SK-MEL-5 (cell line): ENCODE data around the gene RXRG. TPM values are rescaled to one million over a fixed set of nuclear protein-coding genes. Genes with fewer than 3 reads are reported as not detected.

ENCODE experiments used
- DNase-seq: peaks from one replicate; pipeline ENCODE4 v3.0.0-alpha.2; 2016; ENCODE audit warnings: low read depth, low spot score
- in situ Hi-C: cut with HindIII; loops from 2 replicates; pipeline ENCODE4 v1.10.0; 2016; ENCODE audit warnings: low sequenced_read_pairs, high pct_unique_total_duplicates, low pct_unique_long_range_greater_than_20kb
- total RNA-seq: library from RNA; depleted of rRNA; stranded (reverse); fragments of >200 nt; shearing (Covaris generic); gene quantifications from 2 replicates; pipeline ENCODE4 v1.2.3, GENCODE V29; 2014

Gene RXRG
- total RNA-seq, 1 experiment from 2014 or later: 53.3 TPM

DNA sequence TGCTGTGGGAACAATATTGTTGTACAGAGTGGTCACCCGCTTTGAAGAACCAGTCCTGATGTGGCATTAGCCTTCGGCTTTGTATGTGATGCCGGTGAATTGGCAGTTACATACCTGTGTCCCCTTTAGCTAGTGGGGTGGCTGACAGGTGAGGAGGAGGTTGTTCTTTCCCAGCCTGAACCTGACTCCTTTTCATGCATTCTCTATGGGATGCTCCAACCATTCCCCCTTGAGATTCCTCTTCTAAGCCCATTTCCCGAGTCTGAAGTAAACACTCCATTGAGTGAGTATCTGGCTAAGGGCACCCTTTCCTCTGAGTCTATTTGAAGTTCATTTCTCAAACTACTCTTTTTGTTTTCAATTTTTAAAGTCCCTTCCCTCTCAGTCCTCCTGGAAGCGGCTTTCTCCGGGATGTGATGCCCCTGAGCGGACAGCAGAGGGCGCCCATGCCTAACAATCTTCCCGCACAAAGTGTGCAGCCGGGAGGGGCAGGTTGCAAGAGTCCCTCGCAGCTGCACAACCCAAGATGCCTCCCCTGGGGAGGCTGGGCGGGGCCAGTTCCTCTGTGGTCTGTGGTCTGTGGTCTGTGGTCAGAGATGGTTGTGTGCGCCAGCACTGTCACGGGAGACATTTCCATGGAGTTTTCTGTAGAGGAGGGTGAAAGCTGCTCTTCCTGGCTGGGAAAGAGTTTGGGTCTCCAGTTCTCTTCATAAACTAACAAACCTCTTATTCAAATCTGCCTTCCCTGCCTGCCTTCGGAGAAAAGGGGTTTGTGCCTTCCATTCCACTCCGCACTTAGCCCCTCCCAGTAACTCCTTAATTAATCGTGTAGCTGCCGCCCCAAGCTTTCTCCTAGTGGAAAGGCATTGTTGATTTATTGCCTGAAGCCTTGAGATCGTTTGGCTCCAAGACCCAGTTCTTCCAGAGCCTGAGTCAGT lies 52.0 kb downstream of the RXRG start:
- in situ Hi-C loops: loop anchor here (10.0 kb wide), 1 partner anchor 202 kb away; no protein-coding TSS in a partner anchor
- DNase-seq: peak; percentile 97

DNA sequence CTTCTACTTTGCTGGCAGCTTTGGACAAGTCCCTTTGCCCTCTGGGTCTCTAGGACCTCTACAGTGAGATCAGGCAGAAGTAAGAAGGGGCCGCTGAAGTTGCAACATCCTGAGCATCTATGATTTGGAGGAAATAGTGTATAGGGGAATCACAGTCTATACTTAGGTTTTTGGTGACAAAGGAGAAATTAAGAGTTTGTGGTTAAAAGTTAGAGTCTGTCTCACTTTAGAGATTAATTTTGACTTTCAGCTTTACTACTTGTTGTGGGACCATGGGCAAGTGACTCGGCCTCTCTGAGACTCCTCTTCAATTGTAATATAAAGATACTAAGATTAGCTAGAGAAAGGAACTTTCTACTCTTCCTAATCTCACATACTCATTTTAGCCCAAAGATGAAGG lies 55.3 kb downstream of the RXRG start:
- in situ Hi-C loops: loop anchor here (10.0 kb wide), 1 partner anchor 205 kb away; no protein-coding TSS in a partner anchor
- no peak for DNase-seq

DNA sequence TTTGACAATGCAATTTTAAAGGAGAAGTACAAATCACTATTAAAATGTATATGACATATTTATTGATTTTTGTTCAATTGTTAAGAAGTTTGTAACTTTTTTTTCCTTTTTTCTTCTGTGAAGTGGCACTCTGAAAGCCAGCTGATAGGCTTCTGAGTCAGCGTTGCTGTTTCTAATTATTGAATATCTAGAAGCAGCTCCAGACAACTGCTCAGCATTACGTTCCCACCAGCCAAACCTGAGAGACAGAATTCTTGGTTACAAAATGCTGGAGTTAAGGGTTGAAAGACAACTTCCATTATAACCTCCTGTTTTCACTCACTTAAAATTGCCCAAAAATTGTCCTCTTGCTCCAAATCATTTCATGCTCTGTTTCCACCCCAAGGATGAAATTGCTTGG lies 57.0 kb downstream of the RXRG start:
- in situ Hi-C loops: no loop called here
- DNase-seq: no peak

DNA sequence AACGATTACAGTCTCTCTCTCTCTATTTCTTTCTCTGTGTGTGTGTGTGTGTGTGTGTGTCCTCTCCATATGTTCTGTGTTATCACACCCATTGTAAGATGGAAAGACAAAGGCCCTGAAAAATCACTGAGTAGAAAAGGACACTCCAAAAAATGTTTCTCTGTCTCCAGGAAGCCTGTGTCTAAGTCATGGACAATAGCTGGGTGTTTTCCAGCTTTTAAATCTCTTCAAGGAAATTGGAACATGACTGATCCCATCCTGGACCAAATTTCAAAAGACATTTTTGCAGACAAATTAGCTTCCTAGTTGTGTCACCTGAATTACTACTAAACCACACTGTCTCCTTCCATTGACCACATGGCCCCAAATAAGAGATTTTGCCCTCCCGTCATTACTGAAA lies 57.4 kb downstream of the RXRG start:
- in situ Hi-C loops: no loop called here
- DNase-seq: no peak

DNA sequence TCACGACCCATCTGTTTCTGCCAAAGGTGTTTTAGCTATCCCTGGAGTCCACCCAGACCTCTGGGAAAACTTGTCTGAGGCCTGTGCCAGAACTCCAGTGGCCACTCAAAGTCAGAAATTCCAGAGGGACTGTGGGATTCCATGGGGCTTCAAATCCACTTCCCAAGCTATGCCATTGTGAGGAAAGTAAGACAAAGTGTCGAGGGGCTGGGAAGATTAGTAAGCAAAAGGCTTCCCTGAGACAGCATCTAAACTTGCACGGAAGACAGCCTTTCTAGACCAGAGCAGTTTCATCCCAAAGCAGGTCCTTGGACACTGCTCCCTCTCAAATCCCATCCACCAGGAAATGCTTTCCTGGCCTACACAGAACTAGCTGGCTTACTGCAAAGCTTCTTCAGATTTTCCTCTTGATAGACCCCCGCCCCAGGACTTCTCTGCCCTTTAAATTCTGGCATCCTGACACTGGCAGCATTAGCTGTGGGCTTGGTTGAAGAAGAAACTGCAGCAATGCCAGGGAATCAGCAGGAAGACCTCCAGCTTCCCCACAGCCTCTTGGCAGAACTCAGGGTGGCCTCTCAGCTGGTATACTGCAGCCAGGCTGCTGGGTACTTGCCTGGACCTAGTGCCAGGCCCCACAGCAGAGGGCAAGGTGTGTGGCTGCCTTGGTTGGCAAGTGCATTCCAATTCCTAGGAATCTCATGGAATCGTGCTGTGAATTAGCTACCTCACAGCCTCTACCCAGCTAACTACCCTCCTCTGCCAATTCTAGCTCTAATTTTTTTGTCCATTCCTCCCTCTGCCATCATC lies 61.1 kb downstream of the RXRG start:
- in situ Hi-C loops: no loop called here
- DNase-seq: no peak

DNA sequence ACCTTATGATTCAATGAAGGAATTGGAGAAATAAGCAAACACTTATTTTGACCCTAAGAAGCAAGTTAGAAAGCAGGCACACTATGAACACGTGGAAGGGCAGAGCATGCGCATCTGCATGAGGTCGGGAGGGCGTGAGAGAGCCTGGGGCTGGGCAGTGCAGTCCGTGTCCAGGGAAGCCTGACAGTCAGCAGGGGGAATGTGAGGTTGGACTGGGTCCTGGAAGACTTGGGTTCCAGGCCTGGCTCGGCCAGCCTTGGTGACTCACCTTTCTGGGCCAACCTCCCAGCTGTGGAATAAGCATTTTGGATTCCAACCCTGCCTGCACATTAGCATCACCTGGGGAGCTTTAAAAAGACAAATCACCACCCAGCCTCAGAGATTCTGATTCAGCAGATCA lies 61.9 kb downstream of the RXRG start:
- in situ Hi-C loops: no loop called here
- DNase-seq: no peak

DNA sequence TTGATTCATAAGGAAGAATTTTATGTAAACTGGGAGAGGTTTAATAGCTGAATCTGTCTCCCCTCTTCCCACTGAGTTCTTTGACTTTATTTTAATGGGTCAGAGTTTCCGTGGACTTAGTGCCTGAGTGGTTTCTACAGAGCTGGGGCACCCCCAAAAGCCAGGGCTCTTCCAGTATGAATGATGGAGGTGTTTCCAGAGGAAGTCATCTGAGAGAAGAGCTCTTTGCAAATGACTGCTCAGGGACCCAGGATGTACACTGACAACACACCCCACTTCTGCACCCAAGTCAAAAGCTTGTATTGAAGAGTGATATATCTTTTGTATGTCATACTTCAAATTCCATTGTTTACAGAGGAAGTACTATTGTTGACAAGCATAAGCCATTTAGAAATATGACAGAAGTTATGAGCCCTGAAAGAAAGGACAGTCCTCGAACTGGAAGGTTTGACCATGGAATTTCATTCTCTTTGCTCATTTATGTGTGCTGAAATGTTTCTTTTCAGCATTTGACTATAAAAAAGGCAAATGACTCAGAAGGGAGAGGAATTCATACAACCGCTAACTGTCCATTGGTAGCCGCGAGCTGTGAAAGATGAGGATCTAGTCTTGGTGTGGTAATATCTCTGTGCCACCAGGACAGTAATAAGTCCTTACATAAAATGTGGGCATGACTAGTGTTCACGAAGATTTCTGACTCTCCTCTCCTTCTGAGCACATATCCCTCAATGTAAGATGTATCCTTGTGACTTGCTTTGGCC lies 63.0 kb downstream of the RXRG start:
- in situ Hi-C loops: no loop called here
- DNase-seq: no peak

DNA sequence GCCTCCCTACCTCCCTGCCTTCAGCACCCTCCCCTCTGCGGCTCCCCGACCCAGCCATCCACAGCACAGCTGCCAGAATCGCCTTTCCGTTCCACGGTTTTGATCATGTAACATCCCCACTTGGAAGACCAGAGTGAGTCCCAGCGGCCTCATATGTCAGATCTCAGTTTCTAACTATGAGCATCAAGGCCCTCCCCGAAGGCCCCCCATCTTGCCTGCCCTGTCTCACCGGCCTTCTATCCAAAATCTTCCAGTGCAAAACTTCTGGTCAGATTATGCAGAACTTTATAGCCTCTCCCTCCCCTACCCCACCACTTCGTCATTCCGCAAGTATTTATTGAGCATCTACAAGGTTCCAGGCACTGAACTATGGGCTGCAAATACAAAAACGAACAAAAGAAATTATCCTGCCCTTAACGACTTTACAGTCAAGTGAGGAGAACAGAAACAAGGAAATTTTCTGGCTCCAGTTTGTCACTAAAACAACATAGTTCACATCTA lies 68.1 kb downstream of the RXRG start:
- no peak for DNase-seq
- in situ Hi-C loops: no loop called here

DNA sequence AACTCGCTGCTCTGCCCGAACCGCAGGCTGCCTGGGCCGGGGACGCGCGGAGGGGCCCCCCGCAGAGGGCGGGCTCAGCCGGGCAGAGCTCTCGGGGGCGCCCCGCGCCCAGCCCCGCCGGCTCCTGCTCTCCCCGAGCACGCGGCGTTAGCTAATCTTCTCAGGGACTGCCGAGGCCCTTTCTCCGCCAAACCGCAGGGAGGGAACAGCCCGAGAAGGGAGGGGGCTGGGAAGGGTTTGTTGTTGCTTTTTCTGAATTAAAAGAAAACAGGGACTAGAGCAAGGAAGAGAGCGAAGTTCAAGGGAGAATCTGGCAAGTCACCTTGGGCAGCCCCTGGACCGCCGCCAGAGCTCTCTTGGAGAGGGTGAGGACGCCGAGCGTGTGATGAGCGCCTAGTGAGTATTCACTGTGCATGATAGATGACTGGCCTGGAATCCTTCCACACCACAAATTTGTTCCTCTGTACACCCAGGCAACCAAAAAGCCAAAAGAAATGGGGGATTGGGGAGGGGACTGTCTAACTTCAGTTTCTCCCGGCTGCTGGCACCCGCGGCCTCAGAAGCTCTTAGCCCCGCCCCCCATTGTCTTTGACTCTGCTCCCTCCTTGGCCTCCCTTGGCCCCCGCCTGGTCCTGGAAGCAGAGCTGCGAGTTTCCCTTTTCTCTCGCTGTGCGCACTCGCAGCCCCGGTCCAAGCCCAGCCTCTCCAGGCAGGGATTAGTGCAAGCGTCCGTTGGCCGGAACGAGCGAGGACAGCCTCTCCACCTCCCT lies 68.7 kb downstream of the RXRG start:
- in situ Hi-C loops: no loop called here
- no peak for DNase-seq

DNA sequence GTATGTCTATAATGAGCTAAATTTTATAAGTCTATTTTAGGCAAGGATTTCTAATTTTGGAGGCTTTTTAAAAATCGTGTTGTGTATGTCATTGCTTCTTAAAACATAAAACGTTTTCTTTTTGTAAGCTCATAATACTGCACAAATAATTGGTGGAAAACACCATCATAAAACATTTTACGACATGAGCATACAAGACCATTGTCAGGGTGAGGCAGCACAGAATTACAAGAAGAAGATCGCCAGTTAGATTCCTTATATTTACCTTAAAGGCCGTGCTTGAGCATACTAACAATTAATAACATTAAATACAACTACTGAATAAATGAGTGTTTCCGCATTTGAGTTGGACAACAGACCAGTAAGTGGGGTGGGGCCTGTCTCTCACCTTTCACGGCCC lies 69.3 kb downstream of the RXRG start:
- no peak for DNase-seq
- in situ Hi-C loops: no loop called here

DNA sequence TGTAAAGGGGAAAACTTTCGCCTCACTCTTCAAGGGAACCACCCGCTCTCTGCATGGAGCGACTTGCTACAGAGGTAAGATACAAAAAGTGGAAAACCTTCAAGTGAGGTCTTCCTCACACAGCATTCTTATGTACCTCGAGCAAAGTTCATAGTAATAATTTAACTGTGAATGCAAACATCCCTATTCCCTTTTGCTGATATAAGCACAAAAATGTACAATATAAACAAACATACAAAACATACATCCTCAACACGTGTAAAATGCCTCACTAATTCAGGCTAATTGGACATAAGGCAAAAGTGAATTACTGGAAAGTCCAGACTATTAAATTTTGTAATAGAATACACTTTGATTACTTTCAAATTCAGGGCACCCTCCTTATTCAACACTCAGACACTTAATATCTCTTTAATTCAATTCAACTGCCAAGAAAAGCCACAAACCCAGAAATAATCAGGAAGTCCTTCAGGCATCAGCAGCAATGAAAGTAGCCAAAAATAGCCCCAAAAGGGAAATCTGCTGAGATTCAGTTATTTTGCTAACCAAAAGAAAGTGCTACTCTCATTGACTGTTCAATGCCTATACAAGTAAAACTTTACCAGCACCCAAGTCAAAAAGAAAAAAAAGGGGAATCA lies 73.2 kb downstream of the RXRG start:
- in situ Hi-C loops: no loop called here

DNA sequence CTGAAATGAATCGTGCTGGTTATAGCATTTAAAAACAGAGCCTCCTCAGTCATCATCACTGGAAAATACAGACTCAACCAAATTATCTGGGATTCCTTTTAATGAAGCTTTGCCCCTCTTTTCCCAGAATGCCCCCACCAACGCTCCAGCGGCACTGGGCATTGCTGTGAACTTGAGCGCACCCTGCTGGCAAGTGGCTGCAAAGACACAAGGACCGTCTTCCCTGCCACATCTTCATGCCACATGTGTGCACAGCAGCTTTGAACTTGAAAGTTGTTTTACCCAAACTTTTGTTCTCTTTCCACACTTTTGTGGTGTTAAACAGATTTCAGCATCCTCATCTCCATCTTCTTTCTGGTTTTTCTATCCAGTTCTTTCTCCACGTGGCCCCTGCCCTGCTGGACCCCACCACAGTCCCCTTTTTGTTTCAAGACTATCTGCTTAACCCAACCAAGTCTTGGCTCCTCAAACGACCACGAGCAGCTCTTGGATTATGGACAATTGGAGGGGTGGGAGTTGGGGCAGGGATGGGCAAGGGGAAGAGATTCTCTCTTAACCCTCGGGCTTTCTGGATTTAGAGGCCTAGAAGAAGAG lies 75.6 kb downstream of the RXRG start:
- DNase-seq: peak; percentile 66
- in situ Hi-C loops: no loop called here

More for the DNA sequence above, 73.2 kb downstream of the RXRG start:
- no peak for DNase-seq

DNA sequence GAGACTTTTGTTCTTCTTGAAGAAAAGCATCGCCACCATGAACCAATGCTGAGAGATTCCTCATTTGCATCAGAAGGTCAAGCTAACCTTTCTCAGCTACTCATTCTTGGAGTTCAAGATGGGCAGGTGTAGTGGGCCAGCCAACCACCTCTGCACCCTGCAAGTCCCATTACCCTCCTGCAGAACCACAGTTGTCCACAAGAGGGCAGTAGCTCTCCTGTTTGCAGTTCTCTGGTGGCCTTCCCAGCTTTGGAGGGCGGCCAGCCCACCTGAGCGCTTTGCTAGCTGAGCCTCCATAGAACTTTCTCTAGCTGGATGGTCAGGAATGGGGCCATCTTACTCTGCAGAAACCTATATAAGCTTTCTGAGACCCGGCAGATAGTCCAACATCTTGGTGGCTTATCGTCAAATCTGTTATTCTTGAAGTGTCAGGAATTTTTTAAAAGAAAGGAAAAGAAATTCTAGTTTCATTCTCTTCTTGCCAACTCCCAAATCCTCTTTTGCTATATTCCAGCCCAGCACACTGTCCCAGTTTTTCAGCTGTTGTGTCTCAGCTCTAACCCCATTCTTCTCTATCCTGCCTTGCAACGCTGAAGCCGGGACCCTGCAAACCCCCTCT lies 77.4 kb downstream of the RXRG start:
- in situ Hi-C loops: no loop called here
- peak; percentile 80 for DNase-seq

DNA sequence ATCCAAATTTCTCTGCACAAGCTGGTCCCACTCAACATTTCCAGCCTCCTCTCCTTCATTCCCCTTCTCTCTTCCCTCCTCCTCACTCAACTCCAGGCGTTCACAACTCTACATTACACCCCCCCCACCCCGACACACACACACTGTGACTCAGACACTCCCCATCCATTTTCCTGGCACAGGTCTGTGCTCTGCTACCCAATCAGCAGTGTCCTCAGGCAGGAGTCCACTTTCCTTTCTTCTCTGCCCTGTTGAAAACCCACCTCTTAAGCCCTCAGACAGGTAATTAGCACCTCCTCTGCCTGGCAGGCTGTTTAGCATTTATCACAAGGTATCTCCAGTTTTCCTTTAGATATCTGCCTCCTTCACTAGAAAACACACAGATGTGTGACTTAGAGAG lies 79.6 kb downstream of the RXRG start:
- in situ Hi-C loops: no loop called here

DNA sequence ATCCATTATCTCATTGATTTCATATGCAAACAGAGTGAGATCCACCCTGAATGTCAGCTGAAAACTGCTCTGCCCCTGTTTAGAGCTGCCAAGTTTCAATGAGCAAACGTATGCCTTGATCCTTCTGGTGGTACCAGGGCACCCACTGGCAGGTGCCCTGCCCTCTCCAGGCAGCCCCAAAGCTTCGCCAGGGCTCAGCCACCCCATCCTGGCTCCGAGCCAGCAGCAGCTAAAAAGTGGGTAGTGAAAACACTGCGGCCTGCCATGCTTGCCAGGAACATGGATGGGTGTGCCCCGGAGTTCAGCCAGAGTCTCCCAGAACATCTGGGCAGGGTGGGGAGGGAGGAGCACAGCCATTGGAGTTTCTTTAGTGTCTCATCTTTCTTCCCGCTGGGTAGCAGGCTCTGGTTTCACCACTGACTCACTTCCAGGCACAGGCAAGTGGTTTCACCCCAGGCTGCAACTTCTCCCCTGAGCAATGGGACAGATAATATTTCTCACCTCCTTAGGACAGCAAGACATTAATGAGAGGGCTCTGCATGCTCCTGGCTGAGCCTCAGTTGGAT lies 80.3 kb downstream of the RXRG start:
- in situ Hi-C loops: no loop called here
- DNase-seq: no peak

More for the DNA sequence above, 79.6 kb downstream of the RXRG start:
- no peak for DNase-seq

DNA sequence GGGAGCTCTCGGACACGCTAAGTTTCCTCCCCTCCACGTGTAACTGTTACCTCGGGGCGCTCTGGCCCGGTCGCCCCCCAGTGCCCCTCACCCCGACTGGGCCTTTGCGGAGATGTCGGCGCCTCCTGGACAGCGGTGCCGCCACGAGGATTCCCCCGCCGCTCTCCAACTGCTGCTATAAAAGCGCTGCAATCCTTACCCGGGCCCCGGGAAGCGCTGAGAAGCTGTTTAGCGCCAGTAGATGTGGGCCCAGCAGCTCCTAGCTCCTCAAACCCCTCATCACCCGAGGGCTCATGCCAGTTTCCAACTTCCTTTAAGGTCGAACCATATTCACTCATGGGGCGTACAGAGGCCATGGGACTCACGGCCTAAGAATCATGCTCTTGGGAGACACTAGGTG lies 88.0 kb downstream of the RXRG start:
- DNase-seq: no peak
- in situ Hi-C loops: no loop called here
